VCaP (cell line): ENCODE data around the gene AXIN1.

Source experiments
- H3K27ac ChIP-seq: fragments of 450-650 bp; 2 replicates; pipeline ENCODE4 v1.5.1; 2017
- TF ChIP-seq, protein P1 (sequence below): fragments of 450-650 bp; conservative IDR thresholded peaks from 2 replicates; pipeline ENCODE4 v1.5.1; 2017; ENCODE audit warnings: mild to moderate bottlenecking, moderate library complexity

AXIN1 gene

DNA sequence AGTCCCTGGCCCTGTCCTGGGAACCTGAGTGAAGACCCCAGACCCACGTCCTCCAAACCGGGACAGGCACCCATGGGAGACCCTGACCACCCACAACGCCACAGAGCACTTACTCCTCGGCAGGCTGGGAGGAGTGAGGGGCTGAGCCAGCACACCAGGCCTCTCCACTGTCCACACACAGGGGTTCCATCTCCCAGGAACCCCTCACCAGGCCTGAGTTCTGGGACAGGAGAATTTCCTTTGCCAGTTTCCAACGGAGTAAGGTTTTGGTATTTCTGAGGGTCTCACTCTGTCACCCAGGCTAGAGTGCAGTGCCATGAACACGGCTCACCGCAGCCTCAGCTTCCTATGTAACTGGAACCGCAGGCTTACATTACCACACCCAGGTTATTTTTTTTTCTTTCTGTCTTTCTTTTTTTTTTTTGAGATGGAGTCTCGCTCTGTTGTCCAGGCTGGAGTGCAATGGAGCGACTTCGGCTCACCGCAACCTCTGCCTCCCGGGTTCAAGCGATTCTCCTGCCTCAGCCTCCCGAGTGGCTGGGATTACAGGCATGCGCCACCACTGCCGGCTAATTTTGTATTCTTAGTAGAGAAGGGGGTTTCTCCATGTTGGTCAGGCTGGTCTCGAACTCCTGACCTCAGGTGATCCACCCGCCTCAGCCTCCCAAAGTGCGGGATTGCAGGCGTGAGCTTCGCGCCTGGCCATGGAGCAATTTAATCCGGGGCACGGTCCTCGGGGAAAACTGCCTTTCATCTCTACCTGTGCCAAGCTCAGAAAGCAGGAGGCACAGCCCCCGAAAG is 27.6 kb upstream of the AXIN1 start:
- TF ChIP-seq, protein P1, sequence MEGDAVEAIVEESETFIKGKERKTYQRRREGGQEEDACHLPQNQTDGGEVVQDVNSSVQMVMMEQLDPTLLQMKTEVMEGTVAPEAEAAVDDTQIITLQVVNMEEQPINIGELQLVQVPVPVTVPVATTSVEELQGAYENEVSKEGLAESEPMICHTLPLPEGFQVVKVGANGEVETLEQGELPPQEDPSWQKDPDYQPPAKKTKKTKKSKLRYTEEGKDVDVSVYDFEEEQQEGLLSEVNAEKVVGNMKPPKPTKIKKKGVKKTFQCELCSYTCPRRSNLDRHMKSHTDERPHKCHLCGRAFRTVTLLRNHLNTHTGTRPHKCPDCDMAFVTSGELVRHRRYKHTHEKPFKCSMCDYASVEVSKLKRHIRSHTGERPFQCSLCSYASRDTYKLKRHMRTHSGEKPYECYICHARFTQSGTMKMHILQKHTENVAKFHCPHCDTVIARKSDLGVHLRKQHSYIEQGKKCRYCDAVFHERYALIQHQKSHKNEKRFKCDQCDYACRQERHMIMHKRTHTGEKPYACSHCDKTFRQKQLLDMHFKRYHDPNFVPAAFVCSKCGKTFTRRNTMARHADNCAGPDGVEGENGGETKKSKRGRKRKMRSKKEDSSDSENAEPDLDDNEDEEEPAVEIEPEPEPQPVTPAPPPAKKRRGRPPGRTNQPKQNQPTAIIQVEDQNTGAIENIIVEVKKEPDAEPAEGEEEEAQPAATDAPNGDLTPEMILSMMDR, result no peak
- H3K27ac ChIP-seq, result peak overlapping the region; percentile 89

DNA sequence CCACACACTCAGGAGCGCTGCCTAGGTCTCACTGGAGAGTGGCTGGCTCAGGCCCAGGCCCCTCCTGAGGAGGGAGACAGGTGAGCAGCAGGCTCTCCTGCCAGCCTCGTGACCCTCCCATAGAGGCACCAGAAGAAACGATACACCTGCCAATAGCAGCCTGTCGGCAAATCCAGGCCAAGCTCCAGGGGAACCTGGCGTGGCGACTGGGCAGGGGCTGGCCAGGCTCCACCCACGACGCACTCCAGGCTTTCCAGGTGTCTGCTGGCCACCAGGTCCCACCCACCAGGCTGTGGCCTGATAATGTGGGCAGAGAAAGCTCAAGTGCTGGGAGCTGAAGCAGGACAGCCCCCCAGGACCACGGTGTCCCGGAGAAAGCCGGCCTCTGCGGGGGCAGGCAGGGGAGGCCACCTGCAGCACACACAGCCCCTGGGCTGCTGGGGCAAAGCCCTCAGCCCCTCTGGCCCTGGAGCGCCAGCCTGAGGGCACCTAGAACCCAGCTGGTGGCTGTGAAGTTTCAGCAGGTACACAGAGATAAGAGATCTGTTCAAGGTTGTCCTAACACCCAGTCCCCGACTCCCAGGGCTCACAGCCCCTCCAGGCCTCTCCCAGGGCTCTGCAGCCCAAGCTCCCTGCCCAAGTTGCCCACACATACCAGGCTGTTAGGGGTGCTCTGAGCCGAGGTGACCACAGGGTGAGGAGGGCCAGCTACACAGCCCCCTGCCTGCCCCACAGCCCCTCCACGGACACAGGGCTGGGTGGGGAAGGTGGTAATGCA is 26.8 kb upstream of the AXIN1 start:
- peak overlapping the region; percentile 89 for H3K27ac ChIP-seq
- TF ChIP-seq, protein P1, result no peak

DNA sequence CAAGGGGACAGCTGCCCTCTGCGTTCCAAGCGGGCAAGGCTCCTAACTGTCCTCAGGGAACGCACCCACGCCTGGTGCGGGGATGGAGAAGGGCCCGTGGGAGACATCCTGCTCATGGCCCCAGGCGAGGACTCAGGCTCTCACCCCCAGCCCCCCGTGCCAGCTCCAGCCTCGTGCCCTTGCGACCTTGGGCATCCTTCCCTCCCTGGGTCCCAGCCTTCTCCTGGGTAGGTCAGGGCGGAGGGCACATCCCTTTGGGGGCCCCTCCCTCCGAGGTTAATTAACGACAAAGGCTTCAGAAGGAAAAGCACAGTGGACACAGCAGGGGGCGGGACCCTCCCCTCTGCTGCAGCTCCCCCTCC is 26.3 kb upstream of the AXIN1 start:
- peak overlapping the region; percentile 89 for H3K27ac ChIP-seq
- TF ChIP-seq, protein P1, result no peak

DNA sequence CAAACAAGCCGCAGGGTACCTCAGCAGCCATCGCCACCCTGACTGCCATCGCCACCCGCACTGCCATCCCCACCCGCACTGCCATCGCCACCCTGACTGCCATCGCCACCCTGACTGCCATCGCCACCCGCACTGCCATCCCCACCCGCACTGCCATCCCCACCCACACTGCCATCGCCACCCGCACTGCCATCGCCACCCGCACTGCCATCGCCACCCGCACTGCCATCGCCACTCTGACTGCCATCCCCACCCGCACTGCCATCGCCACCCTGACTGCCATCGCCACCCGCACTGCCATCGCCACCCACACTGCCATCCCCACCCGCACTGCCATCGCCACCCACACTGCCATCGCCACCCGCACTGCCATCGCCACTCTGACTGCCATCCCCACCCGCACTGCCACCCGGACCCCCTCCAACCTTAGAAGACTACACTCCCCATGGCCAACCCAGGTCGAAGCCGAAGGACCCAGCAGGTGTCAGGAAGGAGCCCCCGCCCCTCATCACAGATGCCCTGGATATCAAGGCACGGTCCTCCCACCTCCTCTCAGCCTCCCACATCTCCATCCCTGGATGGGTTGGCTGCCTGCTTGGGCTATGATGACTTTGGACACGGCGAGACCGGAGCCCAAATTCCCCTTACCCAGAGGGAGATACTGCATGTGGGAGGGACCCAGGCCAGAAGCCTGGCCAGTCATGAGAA is 25.7 kb upstream of the AXIN1 start:
- peak overlapping the region; percentile 89 for H3K27ac ChIP-seq

DNA sequence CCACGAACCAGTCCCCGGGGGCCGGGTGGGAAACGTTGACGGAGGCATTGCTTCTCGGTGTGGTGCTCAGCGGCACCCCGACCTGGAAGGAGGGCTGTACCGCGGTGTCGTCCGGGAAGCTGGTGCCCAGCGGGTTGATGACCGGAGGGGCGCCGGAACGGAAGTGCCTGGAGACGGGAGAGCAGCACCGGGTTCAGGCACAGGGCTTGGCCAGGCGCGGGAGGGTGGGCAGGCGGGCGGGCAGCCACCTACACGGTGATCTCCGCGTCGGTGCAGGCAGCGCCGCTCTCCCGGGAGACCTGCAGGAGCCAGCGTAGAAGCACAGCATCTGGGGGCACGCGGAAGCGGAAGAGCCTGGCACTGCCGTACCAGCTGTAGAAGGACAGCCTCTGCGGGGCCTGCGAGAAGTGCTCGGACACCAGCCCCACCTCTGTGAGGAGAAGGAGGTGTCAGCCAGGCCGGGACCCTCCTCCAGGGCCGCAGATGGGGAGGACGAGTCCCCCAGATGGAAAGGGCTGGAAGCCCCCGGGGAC is 25.0 kb upstream of the AXIN1 start:
- TF ChIP-seq, protein P1, result no peak
- H3K27ac ChIP-seq, result no peak overlapping the region

DNA sequence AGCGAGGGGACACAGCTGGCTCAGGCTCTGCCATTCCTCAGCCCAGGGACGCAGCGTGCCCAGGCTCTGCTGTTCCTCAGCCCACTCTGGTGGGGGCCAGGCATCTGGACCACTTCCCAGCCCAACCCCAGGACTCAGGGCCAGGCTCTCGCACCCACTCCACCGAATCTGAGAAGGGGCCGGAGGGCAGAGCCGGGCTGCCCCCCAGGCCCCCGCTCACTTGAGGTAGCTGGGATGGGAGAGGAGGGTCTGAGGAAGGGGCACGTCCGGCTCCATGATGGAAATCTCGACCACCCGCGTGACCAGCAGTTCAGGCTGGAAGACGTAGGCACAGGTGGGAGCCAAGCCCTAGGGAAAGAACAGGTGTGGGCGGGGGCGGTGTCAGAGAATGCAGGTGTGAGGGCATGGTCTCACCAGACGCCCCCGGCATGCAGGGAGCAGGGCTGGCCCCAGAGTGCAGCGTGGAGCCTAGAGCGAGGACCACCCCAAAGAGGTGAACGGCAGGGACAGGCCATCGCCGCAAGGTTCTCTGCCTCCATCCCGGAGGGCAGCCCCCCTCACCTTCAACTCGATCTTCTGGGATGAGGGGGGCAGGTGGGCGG is 24.4 kb upstream of the AXIN1 start:
- TF ChIP-seq, protein P1, result no peak
- H3K27ac ChIP-seq, result no peak overlapping the region

DNA sequence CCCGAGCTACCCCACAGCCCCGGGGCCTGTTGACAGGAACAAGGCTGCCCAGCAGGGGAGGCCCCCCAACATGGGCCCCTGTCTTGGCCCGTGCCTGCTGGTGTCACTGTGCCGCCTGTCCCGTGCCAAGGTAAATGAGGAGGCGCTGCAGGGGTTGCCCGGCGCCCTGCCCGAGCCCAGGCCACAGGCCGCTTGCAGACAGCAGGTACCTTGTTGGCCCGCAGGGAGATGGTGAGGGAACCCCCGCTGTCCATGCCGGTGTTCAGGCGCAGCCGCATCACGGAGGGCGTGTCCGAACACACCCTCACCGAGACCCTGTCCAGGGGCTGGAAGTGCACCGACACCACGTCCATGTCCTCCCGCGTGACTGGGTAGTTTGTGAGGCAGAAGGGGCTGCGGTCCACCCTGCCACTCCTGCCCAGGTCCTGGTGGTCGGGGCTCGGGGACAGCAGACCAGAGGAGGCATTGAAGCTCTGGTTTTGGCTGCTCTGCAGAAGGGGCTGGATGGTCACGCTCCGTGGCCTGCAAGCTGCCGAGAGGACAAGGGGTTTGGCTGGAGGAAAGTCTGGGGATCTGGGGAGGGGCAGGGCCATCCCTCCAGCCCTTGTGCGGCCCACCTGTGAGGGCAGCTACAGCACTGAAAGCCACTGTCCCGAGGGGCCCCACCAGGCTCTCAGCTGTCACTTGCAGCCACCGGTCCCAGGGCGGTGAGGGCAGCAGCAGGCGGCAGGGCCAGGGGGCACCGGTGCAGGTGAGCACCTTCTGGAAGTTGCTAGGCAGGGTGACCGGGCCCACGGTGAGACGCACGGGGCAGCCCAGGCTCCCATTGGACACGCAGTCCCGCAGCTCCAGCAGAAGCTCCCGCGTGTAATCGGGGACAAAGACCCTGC is 23.6 kb upstream of the AXIN1 start:
- TF ChIP-seq, protein P1, result no peak
- no peak overlapping the region for H3K27ac ChIP-seq
